ENCODE data around the gene INPP4A. TPM values are rescaled to one million over a fixed set of nuclear protein-coding genes. Genes with fewer than 3 reads are reported as not detected.
A peak's percentile ranks its signal among the peaks of the same experiment; 100 is the strongest.

INPP4A gene
- total and polyA plus RNA-seq, 2 experiments from 2014 or later = 7.9 to 13.1 TPM

GRCh38 chr2:98583816-98584618 lies 139.4 kb downstream of the INPP4A start:
- H2AFZ ChIP-seq = peak overlapping the region; percentile 6
- 57% methylated on average over 10 of the region's 10 CpGs for WGBS (ENCODE audit: low lambda C conversion rate, missing lambda C conversion rate)
- H3K79me2 ChIP-seq = no peaks in the 10 kb centered on the region
- H3K4me1 ChIP-seq (ENCODE audit: insufficient read depth) = peaks cover 12% of the 10 kb centered on the region
- peak overlapping the region; percentile 87 for H3K27ac ChIP-seq
- no peak overlapping the region for H3K4me3 ChIP-seq
- no peaks in the 10 kb centered on the region for H3K36me3 ChIP-seq (replicated peaks; ENCODE audit: insufficient read depth, low read depth)
- H4K20me1 ChIP-seq (ENCODE audit: insufficient read depth, poor library complexity, severe bottlenecking) = no peaks in the 10 kb centered on the region
- H3K27me3 ChIP-seq = no peaks in the 10 kb centered on the region
- H3K9me3 ChIP-seq (ENCODE audit: low read depth) = no peaks in the 10 kb centered on the region
- TF ChIP-seq EZH2phosphoT487 (IDR thresholded peaks at IDR 0.05; ENCODE audit: low read depth, severe bottlenecking, unreplicated experiment) (no peak), CTCF (IDR thresholded peaks at IDR 0.05; ENCODE audit: poor library complexity) (no peak), EZH2 (IDR thresholded peaks at IDR 0.05; ENCODE audit: borderline replicate concordance) (no peak)
- H3K9me2 ChIP-seq (replicated peaks; ENCODE audit: insufficient read depth) = no peaks in the 10 kb centered on the region
- peak overlapping the region; percentile 67 for H3K4me2 ChIP-seq
- DNase-seq (ENCODE audit: low spot score) = peak; percentile 62

GRCh38 chr2:98585386-98585785 lies 140.7 kb downstream of the INPP4A start:
- H3K4me2 ChIP-seq = no peak overlapping the region
- H3K27me3 ChIP-seq = no peaks in the 10 kb centered on the region
- no peaks in the 10 kb centered on the region for H3K9me2 ChIP-seq (replicated peaks; ENCODE audit: insufficient read depth)
- no peaks in the 10 kb centered on the region for H3K79me2 ChIP-seq
- no peak overlapping the region for H3K4me3 ChIP-seq
- no peak overlapping the region for H2AFZ ChIP-seq
- no peaks in the 10 kb centered on the region for H3K36me3 ChIP-seq (replicated peaks; ENCODE audit: insufficient read depth, low read depth)
- peaks cover 12% of the 10 kb centered on the region for H3K4me1 ChIP-seq (ENCODE audit: insufficient read depth)
- no peak for TF ChIP-seq EZH2 (IDR thresholded peaks at IDR 0.05; ENCODE audit: borderline replicate concordance)
- TF ChIP-seq EZH2phosphoT487 (IDR thresholded peaks at IDR 0.05; ENCODE audit: low read depth, severe bottlenecking, unreplicated experiment) = no peak
- TF ChIP-seq CTCF (IDR thresholded peaks at IDR 0.05; ENCODE audit: poor library complexity) = no peak
- H3K27ac ChIP-seq = no peak overlapping the region
- no peaks in the 10 kb centered on the region for H4K20me1 ChIP-seq (ENCODE audit: insufficient read depth, poor library complexity, severe bottlenecking)
- WGBS (ENCODE audit: low lambda C conversion rate, missing lambda C conversion rate) = 94% methylated on average over 10 of the region's 10 CpGs
- DNase-seq (ENCODE audit: low spot score) = no peak
- H3K9me3 ChIP-seq (ENCODE audit: low read depth) = no peaks in the 10 kb centered on the region

- Histone ChIP-seq H3K4me1 (ENCODE audit: insufficient read depth) (peaks cover 12% of the 10 kb centered on the region), H3K27me3 (no peaks in the 10 kb centered on the region), H2AFZ (no peak overlapping the region), H3K9me3 (ENCODE audit: low read depth) (no peaks in the 10 kb centered on the region), H3K36me3 (replicated peaks; ENCODE audit: insufficient read depth, low read depth) (no peaks in the 10 kb centered on the region), H3K9me2 (replicated peaks; ENCODE audit: insufficient read depth) (no peaks in the 10 kb centered on the region), H3K27ac (no peak overlapping the region), H4K20me1 (ENCODE audit: insufficient read depth, poor library complexity, severe bottlenecking) (no peaks in the 10 kb centered on the region), H3K79me2 (no peaks in the 10 kb centered on the region), H3K4me2 (no peak overlapping the region), H3K4me3 (no peak overlapping the region)
- no peak for DNase-seq (ENCODE audit: low spot score)
- 94% methylated on average over 6 of the region's 6 CpGs for WGBS (ENCODE audit: low lambda C conversion rate, missing lambda C conversion rate)
- TF ChIP-seq EZH2 (IDR thresholded peaks at IDR 0.05; ENCODE audit: borderline replicate concordance) (no peak), CTCF (IDR thresholded peaks at IDR 0.05; ENCODE audit: poor library complexity) (no peak), EZH2phosphoT487 (IDR thresholded peaks at IDR 0.05; ENCODE audit: low read depth, severe bottlenecking, unreplicated experiment) (no peak)
Measured at GRCh38 chr2:98586551-98587140, 142.0 kb downstream of the INPP4A start.

Data from hepatocyte (in vitro differentiated cells).